GM10847 (cell line): Measurements from ENCODE around the gene ZNF76.

Source experiments
- POLR2A ChIP-seq: IDR thresholded peaks from 2 replicates; pipeline ENCODE4 v1.6.1; 2011; ENCODE audit not compliant: insufficient read length; ENCODE audit errors: extremely low read depth

Gene ZNF76

GRCh38 chr6:35298625-35299140, 39.1 kb downstream of the ZNF76 start:
- TF ChIP-seq POLR2A: no peak

GRCh38 chr6:35299674-35300073, 40.1 kb downstream of the ZNF76 start:
- TF ChIP-seq POLR2A: no peak

GRCh38 chr6:35300848-35301247, 41.3 kb downstream of the ZNF76 start:
- TF ChIP-seq POLR2A: no peak

- TF ChIP-seq POLR2A: peak; percentile 35
These were observed 43.2 kb downstream of the ZNF76 start for GRCh38 chr6:35302604-35303241.

GRCh38 chr6:35304299-35304698, 44.8 kb downstream of the ZNF76 start:
- TF ChIP-seq POLR2A: no peak

GRCh38 chr6:35305117-35305516, 45.6 kb downstream of the ZNF76 start:
- no peak for TF ChIP-seq POLR2A

GRCh38 chr6:35309611-35310264, 50.2 kb downstream of the ZNF76 start:
- no peak for TF ChIP-seq POLR2A

GRCh38 chr6:35310265-35310831, 50.8 kb downstream of the ZNF76 start:
- no peak for TF ChIP-seq POLR2A

GRCh38 chr6:35311390-35312075, 52.0 kb downstream of the ZNF76 start:
- TF ChIP-seq POLR2A: no peak

GRCh38 chr6:35312076-35312800, 52.7 kb downstream of the ZNF76 start:
- TF ChIP-seq POLR2A: no peak

GRCh38 chr6:35312807-35313206, 53.3 kb downstream of the ZNF76 start:
- no peak for TF ChIP-seq POLR2A

- TF ChIP-seq POLR2A: no peak
These were observed 58.1 kb downstream of the ZNF76 start for GRCh38 chr6:35317483-35318195.

GRCh38 chr6:35318196-35319171, 58.9 kb downstream of the ZNF76 start:
- TF ChIP-seq POLR2A: no peak

- TF ChIP-seq POLR2A: no peak
These were observed 60.0 kb downstream of the ZNF76 start for GRCh38 chr6:35319346-35320030.
